Measurements from ENCODE around the gene PAX6. TPM values are rescaled to one million over a fixed set of nuclear protein-coding genes. Genes with fewer than 3 reads are reported as not detected.

Gene PAX6
- total and polyA plus RNA-seq, 3 donors from 2014 or later, result 3.1 to 8.3 (median 4.1) TPM

DNA sequence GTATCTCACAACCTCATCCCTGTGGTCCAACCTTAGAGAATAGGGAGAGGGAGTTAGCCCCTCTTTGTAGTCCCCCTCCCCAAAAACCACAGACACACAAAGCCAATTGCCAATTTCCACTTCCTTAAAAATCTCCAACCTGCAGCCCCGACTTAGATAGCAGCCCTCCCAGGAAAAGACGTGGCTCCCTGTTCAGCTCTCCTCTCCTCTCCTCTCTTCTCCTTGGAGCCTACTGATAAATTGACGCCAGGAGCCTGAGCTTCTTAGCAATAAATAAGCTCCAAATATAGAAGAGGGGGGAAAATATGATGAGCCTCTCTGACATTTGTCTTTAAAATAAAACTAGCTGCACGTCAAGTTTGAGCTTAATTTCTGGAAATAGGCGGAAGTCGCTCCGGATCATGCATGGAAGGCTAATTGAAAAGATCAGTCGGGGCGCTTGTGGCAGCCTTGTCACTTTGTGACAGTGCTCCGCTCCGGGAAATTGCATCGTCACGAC, 7.3 kb downstream of the PAX6 start:
- Histone ChIP-seq H3K36me3 (ENCODE audit: low read depth, missing control alignments) (no peaks in the 10 kb centered on the region), H3K4me3 (no peak overlapping the region), H3K27me3 (peaks cover 2% of the 10 kb centered on the region), H3K9me3 (no peaks in the 10 kb centered on the region), H3K4me1 (peaks cover 11% of the 10 kb centered on the region), H3K27ac (no peak overlapping the region)
- intact Hi-C loops (cut with DNase I; ENCODE audit: low total_unique reads), result no loop called here
- no peak for DNase-seq
- no peak for TF ChIP-seq POLR2A (IDR thresholded peaks at IDR 0.05)
- TF ChIP-seq, protein P1, sequence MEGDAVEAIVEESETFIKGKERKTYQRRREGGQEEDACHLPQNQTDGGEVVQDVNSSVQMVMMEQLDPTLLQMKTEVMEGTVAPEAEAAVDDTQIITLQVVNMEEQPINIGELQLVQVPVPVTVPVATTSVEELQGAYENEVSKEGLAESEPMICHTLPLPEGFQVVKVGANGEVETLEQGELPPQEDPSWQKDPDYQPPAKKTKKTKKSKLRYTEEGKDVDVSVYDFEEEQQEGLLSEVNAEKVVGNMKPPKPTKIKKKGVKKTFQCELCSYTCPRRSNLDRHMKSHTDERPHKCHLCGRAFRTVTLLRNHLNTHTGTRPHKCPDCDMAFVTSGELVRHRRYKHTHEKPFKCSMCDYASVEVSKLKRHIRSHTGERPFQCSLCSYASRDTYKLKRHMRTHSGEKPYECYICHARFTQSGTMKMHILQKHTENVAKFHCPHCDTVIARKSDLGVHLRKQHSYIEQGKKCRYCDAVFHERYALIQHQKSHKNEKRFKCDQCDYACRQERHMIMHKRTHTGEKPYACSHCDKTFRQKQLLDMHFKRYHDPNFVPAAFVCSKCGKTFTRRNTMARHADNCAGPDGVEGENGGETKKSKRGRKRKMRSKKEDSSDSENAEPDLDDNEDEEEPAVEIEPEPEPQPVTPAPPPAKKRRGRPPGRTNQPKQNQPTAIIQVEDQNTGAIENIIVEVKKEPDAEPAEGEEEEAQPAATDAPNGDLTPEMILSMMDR (IDR thresholded peaks at IDR 0.05), result no peak
- 11 to 13% methylated on average over 13 of the region's 13 CpGs for WGBS, 2 donors

DNA sequence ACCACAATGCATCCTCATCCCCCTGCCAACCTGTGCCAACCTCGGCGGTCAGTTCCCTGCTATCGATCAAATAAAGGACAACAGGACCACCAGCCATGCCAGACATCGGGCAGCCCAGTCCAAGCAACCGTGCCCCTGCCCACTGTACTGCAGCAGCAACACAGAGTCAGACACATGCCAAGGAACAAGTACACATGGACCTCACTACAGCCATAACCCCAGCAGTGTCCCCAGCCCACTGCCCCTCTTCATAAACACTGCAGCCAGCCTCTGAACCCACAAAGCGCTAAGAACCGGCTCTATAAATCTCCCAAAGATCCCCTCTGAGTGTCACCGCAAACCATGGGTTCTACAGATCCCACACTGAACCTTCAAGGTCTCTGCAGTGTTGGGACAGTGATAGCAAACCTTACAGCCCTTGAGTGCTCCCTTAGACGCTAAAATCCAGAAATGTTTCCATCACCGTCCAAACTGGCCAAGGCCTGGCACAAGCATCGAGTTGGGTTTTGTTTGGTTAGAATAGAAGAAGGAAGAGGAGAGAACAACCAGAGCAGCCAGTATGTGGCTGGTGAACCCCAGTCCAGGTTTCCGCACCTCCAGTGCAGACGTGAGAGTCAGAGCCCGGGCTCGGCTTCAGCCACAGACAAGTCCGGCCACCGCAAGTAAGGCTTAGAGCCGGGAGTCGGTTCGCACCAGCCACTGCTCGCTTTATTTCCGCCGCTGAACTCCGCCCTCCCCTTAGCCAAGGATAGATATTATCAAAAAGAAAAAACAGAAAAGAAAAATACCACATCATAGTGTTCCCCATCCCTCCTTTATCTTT, 7.9 kb downstream of the PAX6 start:
- no peak for DNase-seq
- Histone ChIP-seq H3K27me3 (peaks cover 2% of the 10 kb centered on the region), H3K4me3 (no peak overlapping the region), H3K4me1 (peaks cover 11% of the 10 kb centered on the region), H3K27ac (no peak overlapping the region), H3K36me3 (ENCODE audit: low read depth, missing control alignments) (no peaks in the 10 kb centered on the region), H3K9me3 (no peaks in the 10 kb centered on the region)
- no peak for TF ChIP-seq POLR2A (IDR thresholded peaks at IDR 0.05)
- TF ChIP-seq, protein P1 (IDR thresholded peaks at IDR 0.05), result no peak
- 8 to 11% methylated on average over 21 to 24 of the region's 24 CpGs for WGBS, 2 donors
- intact Hi-C loops (cut with DNase I; ENCODE audit: low total_unique reads), result no loop called here

DNA sequence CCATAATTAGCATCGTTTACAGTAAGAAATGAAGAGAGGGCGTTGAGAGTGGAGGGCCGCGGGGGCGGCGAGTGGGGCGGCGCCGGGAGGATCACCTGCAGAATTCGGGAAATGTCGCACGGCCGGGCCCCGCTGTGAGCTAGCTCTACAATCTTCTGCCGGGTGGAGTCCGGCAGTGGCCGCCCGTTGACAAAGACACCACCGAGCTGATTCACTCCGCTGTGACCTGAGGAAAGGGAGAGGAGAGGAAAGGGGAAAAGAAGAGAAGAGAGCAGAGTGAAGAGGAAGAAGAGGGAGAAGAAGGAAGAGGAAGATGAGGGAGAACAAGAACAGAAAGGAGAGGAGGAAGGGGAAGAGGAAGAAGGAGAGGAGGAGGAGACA, 8.5 kb downstream of the PAX6 start:
- WGBS, 2 donors, result 3 to 9% methylated on average over 20 of the region's 20 CpGs
- intact Hi-C loops (cut with DNase I; ENCODE audit: low total_unique reads), result no loop called here
- Histone ChIP-seq H3K36me3 (ENCODE audit: low read depth, missing control alignments) (no peaks in the 10 kb centered on the region), H3K9me3 (no peaks in the 10 kb centered on the region), H3K27ac (no peak overlapping the region), H3K4me1 (peaks cover 11% of the 10 kb centered on the region), H3K27me3 (peaks cover 2% of the 10 kb centered on the region), H3K4me3 (no peak overlapping the region)
- no peak for DNase-seq
- TF ChIP-seq, protein P1 (IDR thresholded peaks at IDR 0.05), result no peak
- TF ChIP-seq POLR2A (IDR thresholded peaks at IDR 0.05), result no peak

DNA sequence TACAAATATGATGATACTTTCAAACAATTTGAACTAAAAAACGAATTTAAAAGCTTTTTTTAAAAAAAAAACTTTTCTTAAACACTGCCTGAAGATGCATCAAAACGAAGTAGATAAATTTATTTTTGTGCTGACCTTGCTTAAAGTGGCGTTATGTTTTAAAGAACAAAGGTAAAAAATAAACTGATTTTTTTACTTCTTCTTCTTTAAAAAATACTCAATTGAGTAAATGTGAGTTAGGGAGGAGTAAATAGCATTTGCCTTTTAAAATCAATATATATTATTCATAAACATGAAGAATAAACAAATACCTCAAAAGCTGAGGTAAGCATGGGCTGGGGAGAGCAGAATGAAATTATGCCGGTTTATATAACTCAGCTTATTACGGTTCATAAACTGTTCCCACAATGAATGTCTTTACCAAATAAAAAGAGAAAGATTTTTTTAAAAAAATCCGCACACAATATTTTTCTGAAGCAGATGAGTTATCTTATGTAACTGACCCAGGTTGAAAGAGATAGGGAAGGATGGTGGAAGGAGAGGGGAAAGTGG, 9.0 kb downstream of the PAX6 start:
- no peak overlapping the region for H3K27ac ChIP-seq
- H3K27me3 ChIP-seq, result peaks cover 2% of the 10 kb centered on the region
- no peak for DNase-seq
- H3K4me1 ChIP-seq, result peaks cover 11% of the 10 kb centered on the region
- 11 to 14% methylated on average over 6 of the region's 6 CpGs for WGBS, 2 donors
- TF ChIP-seq POLR2A (IDR thresholded peaks at IDR 0.05), result no peak
- TF ChIP-seq, protein P1 (IDR thresholded peaks at IDR 0.05), result no peak
- intact Hi-C loops (cut with DNase I; ENCODE audit: low total_unique reads), result no loop called here
- no peaks in the 10 kb centered on the region for H3K36me3 ChIP-seq (ENCODE audit: low read depth, missing control alignments)
- H3K9me3 ChIP-seq, result no peaks in the 10 kb centered on the region
- H3K4me3 ChIP-seq, result no peak overlapping the region

Measured in testis (tissue), 3 donors.